Heart left ventricle (tissue), 16 donors: ENCODE measurements around the gene RAD51B. TPM values are rescaled to one million over a fixed set of nuclear protein-coding genes. Genes with fewer than 3 reads are reported as not detected.

Experiments
- ATAC-seq, 4 donors: fragments of 200-7000 bp; cut with Tn5 transposase; one replicate each; pipeline ENCODE4 v1.9.1; 2020 to 2022; ENCODE audit warnings: moderate library complexity in 4 of 4, mild to moderate bottlenecking in 3 of 4, moderate number of reproducible peaks in 1 of 4
- DNase-seq, 5 donors: peaks; one replicate each; pipeline ENCODE4 v3.0.0-alpha.2; 2020
- H3K27ac ChIP-seq, 12 donors: fragments of 200-600 bp; sonication (generic) in 4 of 12; one replicate each; pipeline versions ENCODE4 v1.5.0 to v1.8.0; 2016 to 2022; ENCODE audit warnings: mild to moderate bottlenecking in 2 of 12
- H3K27me3 ChIP-seq, 9 donors: fragments of 200-600 bp; sonication (generic) in 2 of 9; one replicate each; pipeline versions ENCODE4 v1.5.1 to v1.8.0; 2016 to 2022; ENCODE audit warnings: mild to moderate bottlenecking in 3 of 9
- H3K36me3 ChIP-seq, 9 donors: fragments of 200-600 bp; sonication (generic) in 2 of 9; one replicate each; pipeline versions ENCODE4 v1.5.0 to v1.8.0; 2018 to 2022; ENCODE audit warnings: mild to moderate bottlenecking in 2 of 9
- H3K4me1 ChIP-seq, 12 donors: fragments of 200-600 bp; sonication (generic) in 4 of 12; one replicate each; pipeline versions ENCODE4 v1.5.0 to v1.8.0; 2016 to 2022; ENCODE audit warnings: mild to moderate bottlenecking in 3 of 12
- H3K4me3 ChIP-seq, 12 donors: fragments of 200-600 bp; sonication (generic) in 4 of 12; one replicate each; pipeline versions ENCODE4 v1.5.0 to v1.8.0; 2017 to 2022; ENCODE audit warnings: mild to moderate bottlenecking in 9 of 12, moderate library complexity in 4 of 12
- H3K9me3 ChIP-seq, 12 donors: fragments of 200-600 bp; sonication (generic) in 4 of 12; one replicate each; pipeline versions ENCODE4 v1.5.0 to v1.8.0; 2016 to 2022; ENCODE audit warnings: mild to moderate bottlenecking in 1 of 12
- CTCF ChIP-seq, 12 donors: fragments of 200-600 bp; sonication (generic) in 4 of 12; IDR thresholded peaks; one replicate each; pipeline versions ENCODE4 v1.5.0 to v1.8.0; 2018 to 2022; ENCODE audit warnings: antibody characterized with exemption in 12 of 12, mild to moderate bottlenecking in 5 of 12
- POLR2A ChIP-seq, 2 donors: fragments of 450-650 bp; IDR thresholded peaks; one replicate each; pipeline ENCODE4 v1.6.1; 2017; ENCODE audit warnings: antibody characterized with exemption in 2 of 2, mild to moderate bottlenecking in 2 of 2, moderate library complexity in 2 of 2
- WGBS, 4 donors: extraction: QIAGEN DNeasy Blood & Tissue Kit in 2 of 4; methylation state at CpG; one replicate each; pipeline versions ENCODE4 v1.1.5 to v1.1.7; 2013 to 2018; 5-methylcytosine and 5-hydroxymethylcytosine counted together
- intact Hi-C, 10 donors: fragments of 100-400 bp; cut with DNase I; formaldehyde crosslinking; loops; one replicate each; pipeline versions ENCODE4 v1.11.1 to v1.14.2; 2022
- polyA plus RNA-seq, 2 donors: library from polyadenylated mRNA; stranded (reverse); fragments of 200-250 nt; gene quantifications; one replicate each; pipeline ENCODE4 v1.2.3, GENCODE V29; 2013
- total RNA-seq, 9 donors: library from RNA; depleted of rRNA in 2 of 9; stranded (reverse); fragments of >200 nt in 2 of 9; fragmentation: NEBNext Ultra II Directional in 3 of 9; extraction: Animal tissue kit (Norgen Biotek cat#: 25700) in 3 of 9; gene quantifications; one replicate each; pipeline versions ENCODE4 v1.1.0 to v1.2.4, GENCODE V29; 2016 to 2023
- donor health status: ischemic (EF 13 %, LVEDD 7.1; RV severe dilation, severe dysfunction).
- donor health status: healthy with polysubstance abuse.
- donor health status: DM: no; HTN: yes; CAD: no.
- donor health status: DM: no; HTN: no; CAD: no.
- donor health status: ischemic (EF 25% LVEDD 6.9; RV normal size, moderate dysfunction).
- donor health status: ischemic (EF 25% LVEDD 5.7; RV mildly dilated, moderate dysfunction).
- donor health status: healthy.
- donor health status: DM: yes; HTN: yes; CAD: no.
- donor health status: ischemic (EF 35%, LVEDD 5.7; RV mildly dilated, moderate dysfunction).
- donor health status: nonischemic (EF 11% LVEDD 7.7; RV severe dilation, severe dysfunction).
- donor health status: DM: yes; HTN: yes; CAD: no.
- donor health status: PGD.
- donor health status: ischemic (EF 29% LVEDD 5.4; RV normal size, mild dysfunction).
- donor health status: nonischemic (EF 23%, LVEDD 6.1; RV moderate dilation, normal function).

Gene RAD51B
- total and polyA plus RNA-seq, 11 donors: 1.3 to 11.3 (median 3.2) TPM

GRCh38 chr14:68770553-68771286, 951.1 kb downstream of the RAD51B start:
- ATAC-seq (no peak), DNase-seq (peak in 2 of 5 donors; percentile 6 to 13)
- H3K9me3 ChIP-seq: peaks cover 0 to 13% (median 4%) of the 10 kb centered on the region in 12 donors
- peaks cover 0 to 40% (median 15%) of the 10 kb centered on the region in 12 donors for H3K4me1 ChIP-seq
- no peaks in the 10 kb centered on the region for H3K27me3 ChIP-seq
- TF ChIP-seq CTCF (IDR thresholded peaks at IDR 0.05): no peak
- TF ChIP-seq POLR2A (IDR thresholded peaks at IDR 0.05): no peak
- peak overlapping the region; percentile 32 to 94 (median 82) for H3K27ac ChIP-seq
- H3K4me3 ChIP-seq: no peak overlapping the region
- no peaks in the 10 kb centered on the region for H3K36me3 ChIP-seq
- intact Hi-C loops: loop anchor here in 2 of 10 donors (10.0 kb wide), 2 partner anchors 246 to 396 kb away; no protein-coding TSS in a partner anchor
- WGBS, 4 donors: 82 to 86% (median 85%) methylated on average over 11 of the region's 11 CpGs

DNA sequence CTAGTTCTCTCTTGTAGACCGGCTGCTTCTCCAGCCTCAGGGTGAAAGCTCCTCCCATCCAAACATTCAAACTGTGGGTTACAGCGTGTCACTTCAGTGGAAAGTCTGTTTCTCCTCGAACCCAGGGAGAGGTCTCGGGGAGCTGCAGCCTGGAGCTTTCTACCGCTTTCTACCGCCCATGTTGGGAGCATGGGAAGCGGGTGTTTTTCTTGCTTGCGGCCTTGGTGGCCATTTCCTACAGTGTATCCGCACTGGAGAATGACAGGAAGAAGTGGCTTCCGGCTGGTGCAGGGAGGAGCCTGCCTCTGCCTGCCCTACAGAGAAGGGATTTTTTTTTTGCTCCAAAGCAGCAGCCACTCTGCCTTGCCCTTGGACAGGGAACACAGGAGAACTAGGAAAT, 952.1 kb downstream of the RAD51B start:
- DNase-seq (peak in 4 of 5 donors; percentile 70 to 79 (median 75)), ATAC-seq (peak; percentile 69 to 92 (median 80))
- WGBS, 4 donors: 50 to 60% (median 52%) methylated on average over 10 of the region's 10 CpGs
- Histone ChIP-seq H3K9me3 (peaks cover 0 to 13% (median 4%) of the 10 kb centered on the region in 12 donors), H3K4me1 (peaks cover 0 to 40% (median 15%) of the 10 kb centered on the region in 12 donors), H3K36me3 (no peaks in the 10 kb centered on the region), H3K4me3 (no peak overlapping the region), H3K27ac (peak overlapping the region; percentile 32 to 94 (median 82)), H3K27me3 (no peaks in the 10 kb centered on the region)
- TF ChIP-seq POLR2A (IDR thresholded peaks at IDR 0.05): peak in 1 of 2 donors; percentile 34
- TF ChIP-seq CTCF (IDR thresholded peaks at IDR 0.05): no peak
- intact Hi-C loops: loop anchor here in 2 of 10 donors (10.0 kb wide), 2 partner anchors 247 to 397 kb away; no protein-coding TSS in a partner anchor

DNA sequence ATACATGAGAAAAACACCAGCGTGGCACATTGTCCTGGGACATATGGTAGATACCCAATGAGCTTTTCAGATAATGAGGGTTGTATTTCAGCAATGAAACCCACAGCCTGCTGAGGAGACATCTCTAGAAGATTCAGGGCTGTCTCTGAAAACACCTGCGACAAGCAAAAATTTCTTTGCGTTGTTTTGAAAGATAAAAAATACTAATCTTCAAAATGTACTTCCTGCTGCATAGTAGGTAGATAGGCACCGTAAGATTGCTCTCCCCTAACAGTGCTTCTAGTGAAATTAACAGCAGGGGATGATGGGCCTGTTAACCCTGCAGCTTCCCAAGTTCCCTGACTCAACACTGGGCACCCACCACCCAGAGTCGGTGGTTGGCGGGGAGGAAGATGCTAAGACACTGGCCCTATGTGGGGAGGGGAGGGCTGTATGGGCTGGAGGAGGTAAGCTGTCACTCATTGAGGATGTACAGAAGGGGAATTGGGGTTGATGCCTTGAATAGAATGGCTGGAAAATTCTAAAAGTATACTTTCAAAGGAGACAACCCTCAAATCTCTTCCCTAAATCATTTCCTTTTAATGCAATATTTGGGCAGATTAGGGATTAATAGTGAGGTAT, 953.3 kb downstream of the RAD51B start:
- peak in 2 of 5 donors; percentile 3 to 13 for DNase-seq
- no peak overlapping the region for H3K4me3 ChIP-seq
- no peaks in the 10 kb centered on the region for H3K27me3 ChIP-seq
- TF ChIP-seq POLR2A (IDR thresholded peaks at IDR 0.05) (no peak), CTCF (IDR thresholded peaks at IDR 0.05) (no peak)
- 72 to 86% (median 81%) methylated on average over 6 of the region's 6 CpGs for WGBS, 4 donors
- intact Hi-C loops: loop anchor here in 2 of 10 donors (10.0 kb wide), 2 partner anchors 248 to 398 kb away; no protein-coding TSS in a partner anchor
- H3K27ac ChIP-seq: peak overlapping the region in 11 of 12 donors; percentile 36 to 94 (median 82)
- H3K9me3 ChIP-seq: peaks cover 0 to 13% (median 4%) of the 10 kb centered on the region in 12 donors
- no peaks in the 10 kb centered on the region for H3K36me3 ChIP-seq
- H3K4me1 ChIP-seq: peaks cover 0 to 41% (median 16%) of the 10 kb centered on the region in 12 donors
- no peak for ATAC-seq
